Limb (tissue), 2 donors: Measurements from ENCODE around the gene PSD4.

ENCODE experiments used
- DNase-seq, 2 donors: peaks; one replicate each; pipeline ENCODE4 v3.0.0-alpha.2; 2016; ENCODE audit errors: extremely low spot score in 2 of 2

The PSD4 gene

DNA sequence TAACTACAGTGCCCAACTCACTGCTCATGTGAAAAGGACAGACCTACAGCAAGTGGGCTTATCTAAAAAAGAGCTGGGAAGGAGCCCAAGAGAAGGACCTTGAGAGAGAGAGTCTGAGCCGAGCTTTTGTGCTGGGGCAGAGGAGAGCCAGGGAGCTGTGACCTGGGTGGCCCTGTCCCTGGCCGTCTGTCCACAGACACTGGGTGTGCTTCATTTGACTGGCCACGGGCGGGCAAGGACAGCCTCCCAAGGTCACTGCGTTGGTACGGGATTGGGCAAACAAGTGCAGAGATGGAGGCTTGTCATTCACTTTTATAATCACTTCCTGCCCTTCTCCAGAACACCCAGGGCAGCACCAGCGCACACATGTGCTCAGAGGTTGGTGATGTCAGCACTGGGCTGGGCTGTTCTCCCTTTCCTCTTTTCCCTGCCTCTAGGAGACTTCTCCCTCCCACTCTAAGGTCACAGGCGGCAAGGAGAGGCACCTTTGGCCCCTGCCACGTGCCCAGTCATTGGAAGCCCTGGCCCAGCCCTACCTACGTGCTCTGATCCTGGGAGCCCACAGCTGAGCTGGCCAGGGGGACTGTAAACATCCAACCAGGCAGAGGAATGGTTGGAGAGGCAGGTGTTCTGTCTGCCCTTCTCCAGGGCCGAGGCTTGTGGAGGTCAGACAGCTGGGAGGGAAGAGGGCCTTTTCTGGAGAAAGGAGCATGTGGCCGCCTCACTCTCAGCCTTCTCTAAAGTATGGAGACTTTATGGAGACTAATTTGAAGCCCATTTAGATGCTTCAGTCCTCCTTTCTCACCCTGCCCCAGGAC lies 6.4 kb upstream of the PSD4 start:
- DNase-seq, result no peak

DNA sequence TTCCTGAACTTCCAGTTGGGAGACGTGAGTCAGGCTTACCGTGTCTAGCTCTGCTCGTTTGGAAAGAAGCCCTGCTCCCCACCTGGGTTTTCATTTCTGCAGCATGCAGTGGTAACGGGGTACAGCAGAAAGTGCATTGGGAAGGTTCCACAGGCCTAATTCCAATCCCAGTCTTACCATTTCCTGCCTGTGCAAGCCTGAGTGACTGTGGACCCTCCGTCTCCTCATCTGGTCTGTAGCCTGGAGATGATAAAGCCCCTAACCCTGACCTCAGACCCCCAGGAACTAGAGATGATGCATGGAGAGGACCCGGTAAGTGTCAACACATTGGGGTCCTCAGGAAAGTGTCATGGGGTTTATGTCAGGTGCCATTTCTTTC lies 5.8 kb upstream of the PSD4 start:
- DNase-seq, result no peak

DNA sequence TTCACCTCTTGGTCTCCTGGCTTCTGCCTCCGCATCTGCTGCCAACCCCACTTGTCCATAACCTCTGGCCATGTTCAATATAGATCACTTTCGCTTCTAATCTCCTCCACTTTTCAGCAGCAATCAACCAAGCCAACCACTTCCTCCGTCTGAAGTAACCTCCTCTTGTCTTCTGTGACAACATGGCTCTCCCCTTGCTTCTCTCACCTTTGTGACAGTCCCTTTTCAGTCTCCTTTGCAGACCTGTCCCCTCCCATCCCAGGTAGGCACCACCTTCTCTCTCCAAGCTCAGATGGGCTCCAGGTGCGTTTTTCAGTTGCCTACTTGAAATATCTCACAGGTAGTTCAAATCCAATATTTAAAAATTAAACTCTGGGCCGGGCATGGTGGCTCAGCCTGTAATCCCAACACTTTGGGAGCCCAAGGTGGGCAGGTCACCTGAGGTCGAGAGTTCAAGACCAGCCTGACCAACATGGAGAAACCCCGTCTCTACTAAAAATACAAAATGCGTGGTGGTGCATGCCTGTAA lies 4.7 kb upstream of the PSD4 start:
- no peak for DNase-seq

DNA sequence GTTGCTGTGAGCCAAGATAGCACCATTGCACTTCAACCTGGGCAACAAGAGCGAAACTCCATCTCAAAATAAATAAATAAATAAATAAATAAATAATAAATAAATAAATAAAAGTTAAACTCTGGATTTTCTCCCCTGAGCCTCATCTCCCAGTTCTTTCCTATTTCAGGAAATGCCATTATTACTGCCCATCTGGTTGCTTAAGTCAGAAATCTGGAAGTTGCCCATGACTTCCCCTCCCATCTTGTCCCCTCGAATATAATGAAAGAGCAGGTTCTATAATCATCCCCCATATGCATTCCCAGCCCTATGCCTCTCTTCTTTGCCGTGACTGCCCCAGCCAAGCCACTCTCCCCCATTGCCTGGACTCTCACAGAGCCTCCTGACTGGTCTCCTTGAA lies 4.2 kb upstream of the PSD4 start:
- no peak for DNase-seq

DNA sequence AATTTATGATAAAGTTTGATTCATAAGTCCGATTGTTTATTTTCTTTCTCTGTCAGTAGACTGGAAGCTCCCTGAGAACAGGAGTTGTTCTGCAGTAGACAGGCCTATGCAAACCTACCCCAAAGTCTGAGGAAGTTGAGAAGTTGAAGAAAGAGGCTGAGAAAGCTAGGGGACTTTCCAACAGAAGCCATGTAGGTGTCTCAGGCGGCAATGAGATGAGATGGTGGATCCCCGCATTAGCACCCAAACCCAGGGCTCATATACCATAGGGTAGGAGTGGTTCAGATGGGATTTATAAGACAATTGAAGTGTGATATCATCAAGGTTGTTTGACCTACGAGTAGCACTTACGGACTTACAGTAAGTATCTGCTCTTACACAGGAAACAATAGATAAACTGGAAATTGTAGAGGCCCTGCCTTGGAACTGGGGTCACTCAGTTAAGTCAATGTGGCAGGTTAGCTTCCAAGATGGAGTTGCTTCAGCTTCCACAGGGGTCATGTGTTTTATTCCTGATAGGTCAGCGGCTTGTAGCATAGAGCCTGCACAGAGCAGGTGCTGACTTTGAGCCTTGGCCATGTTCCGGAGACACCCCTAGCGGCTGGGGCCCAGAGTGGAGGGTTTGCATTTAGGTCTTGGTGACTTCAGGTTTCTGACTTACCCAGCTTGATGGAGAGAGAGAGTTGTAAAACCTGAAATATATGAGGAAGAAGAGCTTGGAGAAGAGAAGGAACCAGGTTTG lies 2.3 kb upstream of the PSD4 start:
- no peak for DNase-seq

DNA sequence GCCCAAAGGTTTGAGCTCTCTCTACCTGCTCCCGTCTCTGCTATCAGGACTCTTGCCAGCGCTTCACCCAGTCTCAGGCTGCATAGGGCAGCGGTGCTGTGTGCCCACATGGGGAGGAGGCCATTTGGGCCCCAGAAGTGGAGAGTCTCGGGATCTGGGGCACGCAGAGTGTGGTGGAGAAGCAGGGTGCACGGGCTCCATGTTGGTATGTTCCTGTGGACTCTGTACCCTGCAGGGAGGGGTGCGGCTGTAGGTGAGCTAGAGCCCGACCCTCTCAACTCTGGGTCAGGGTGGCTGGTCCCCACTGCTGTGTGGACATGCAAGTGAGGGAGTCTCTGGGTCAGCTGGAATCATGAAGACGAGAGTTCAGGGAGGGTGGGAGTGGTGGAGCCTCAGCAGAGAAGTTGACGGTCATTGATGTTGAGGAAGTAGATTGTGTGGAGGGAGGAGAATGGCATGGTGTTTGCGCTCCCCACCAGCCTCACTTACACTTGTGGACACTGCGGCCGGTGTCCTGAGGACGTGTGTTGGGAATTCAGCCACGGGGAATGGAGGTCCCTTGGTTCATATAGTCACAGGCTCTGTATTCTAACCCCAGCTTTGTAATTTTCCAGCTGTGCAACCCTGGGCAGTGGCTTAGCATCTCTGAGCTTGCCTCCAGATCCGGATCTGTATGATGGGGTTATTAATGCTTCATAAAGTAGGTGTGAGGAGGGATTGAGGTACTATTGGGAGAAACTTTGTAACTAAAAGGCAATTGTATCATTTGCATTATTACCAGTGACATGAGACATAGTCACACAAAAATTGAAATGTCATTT lies 840 bp upstream of the PSD4 start:
- no peak for DNase-seq

DNA sequence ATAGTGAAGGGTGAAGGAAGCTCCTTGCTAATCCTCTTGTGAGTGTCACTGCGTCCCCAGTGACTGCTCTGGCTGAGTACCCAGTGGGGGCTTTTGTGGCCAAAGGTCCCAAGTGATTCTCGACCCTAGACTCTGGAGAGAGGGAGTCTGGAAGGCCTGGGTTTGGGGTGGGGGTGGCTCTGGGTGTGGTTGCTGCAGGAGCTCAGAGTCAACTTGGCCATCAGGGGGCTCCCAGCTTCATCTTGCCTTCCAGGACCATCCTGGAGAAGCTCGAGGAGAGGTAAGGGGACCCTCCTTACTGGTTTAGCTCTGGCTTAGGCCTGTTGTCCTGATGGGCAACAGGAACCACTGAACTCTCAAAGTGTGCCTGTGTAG lies 592 bp downstream of the PSD4 start:
- no peak for DNase-seq

DNA sequence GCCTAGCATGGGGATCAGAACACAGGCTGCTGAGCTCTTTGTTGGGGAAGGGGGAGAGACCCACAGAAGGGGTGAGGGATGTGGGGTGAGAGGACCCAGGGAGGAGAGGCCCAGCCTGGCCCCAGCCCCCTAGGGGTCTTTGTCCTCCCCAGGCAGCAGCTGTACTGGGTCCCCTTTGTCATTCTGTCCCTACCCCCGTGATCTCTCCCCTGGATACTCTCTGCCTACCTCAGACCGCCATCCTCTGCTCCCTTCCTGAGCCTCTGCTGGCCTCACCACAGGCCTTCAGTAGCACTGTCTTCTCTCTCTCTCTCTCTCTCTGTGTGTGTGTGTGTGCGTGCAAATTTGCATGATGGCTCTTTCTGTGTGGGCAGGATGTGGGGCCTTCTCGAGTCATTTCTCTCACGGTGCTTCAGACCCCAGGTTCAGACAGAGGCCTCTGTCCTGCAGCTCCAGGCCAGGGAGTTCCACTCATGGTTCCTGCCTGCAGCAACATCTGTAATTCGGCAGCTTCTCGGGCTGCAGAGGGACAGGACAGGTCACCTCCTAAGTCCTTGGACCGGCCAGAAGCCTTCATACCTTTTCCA lies 1.4 kb downstream of the PSD4 start:
- DNase-seq, result no peak

DNA sequence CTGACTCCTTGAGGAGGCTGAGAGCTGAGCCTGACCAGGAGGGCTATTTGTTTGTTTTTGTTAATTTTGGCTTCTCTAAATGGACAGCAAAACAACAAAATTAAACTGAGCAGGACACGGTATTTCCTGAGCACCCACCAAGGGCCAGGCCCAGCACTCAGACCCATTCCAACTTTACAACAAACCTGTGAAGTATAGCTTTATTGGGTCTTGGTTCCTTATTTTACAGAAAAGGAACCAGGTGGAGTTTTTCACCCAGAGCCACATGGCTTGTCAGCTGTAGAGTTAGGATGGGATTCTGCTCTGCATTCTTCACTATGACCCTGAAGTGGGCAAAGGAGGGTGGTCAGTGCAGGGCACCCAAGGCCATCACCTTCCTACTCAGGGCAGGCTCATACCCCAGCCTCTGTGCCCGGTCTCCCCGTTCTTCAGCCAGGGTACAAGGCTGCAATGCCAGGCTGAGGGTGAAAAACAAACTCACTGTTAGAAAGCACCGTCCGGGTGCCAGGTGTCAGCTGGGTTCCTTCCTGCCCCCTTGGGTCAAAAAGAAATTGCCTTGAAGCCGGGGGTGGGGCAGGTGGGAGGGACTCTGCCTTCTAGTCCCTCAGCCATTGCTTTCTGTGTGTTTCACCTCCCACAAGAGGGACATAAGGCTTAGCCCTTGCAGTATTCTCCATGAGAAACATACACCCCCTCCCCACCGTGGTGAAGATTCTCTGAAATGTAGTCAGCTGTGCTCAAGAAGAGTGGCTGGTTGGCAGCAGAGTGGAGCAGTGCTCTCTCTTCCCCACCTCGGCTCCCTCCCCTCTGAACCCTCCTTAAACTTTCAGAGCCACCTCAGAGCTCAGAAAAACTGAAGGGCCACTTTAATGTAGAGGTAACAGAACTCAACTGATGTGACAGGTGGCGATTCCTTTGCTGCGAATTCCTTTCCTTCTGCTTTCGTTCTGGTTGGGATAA lies 2.2 kb downstream of the PSD4 start:
- no peak for DNase-seq

DNA sequence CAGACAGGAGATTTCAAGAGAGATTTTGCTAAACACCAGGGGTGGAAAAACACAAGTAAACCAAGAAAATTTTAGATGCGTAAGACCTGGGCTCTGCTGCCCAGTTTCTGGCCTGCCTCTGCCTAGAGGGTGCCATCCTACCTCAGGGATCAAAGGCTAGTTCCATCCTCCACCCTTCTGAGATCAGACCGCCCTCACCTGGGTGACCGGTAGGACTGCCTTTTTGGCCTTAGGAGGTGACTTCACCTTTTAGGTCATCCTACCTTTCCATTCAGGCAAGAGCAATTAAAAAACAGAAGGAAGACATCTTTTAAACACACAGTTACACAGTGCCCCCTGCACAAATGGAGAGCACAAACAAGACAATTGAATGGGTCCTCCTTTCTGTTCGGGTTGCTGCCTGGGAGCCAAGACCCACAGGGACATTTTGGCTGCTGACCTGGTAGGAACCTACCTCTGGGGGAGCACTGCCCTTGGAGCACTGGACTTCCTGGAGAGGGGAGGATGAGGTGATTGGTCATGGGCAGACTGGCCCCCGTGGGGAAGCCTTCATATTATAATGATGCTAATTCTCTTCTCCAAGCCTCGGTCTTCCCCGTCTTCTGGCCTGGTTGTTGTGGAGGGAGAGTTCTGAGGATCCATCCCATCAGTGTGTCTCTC lies 3.1 kb downstream of the PSD4 start:
- DNase-seq, result no peak

DNA sequence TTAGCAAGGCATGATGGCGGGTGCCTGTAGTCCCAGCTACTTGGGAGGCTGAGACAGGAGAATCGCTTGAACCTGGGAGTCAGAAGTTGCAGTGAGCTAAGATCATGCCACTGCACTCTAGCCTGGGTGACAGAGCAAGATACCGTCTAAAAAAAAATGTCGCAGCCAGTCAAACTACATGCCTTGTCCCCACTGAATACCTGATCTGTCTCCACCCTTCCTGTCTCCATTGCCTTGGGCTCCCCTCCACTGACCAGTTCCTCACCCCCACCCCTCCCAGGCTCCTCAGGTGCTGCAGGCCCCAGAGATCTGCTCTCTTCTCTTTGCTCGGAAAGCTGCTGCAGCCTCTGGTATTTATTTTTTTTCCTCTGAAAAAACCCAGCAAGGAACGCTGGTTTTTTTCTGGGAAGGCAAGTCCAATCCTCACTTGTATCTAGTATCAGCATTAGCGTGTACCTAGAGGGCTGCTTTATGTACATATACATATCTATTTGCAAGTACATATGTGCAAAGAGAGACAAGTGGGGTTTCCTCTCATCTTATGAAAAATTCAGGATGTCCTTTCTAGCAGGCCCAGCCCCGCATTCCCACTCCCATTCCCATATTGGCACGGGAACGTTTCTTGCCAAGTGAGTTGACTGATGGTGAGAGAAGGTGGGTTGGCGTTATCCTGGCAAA lies 4.4 kb downstream of the PSD4 start:
- no peak for DNase-seq

DNA sequence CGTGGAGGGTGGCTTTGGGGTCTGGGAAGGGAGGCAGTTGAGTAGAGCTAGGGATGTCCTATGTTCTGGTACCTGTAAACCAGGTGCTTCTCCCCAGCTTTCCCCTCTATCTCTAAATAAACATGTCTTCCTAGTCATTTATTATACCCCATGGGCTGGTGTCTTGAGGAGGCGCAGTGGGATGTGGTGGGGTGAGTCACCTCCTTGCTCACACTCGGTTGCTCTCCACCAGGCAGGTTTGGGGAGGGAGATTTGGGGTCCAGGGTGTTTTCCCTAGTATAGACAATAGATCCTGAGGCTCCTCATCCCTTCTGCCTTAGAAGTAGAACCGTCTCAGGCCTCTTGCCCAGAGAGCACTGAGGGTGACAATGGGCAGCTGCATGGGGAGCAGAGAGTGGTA lies 5.1 kb downstream of the PSD4 start:
- no peak for DNase-seq

DNA sequence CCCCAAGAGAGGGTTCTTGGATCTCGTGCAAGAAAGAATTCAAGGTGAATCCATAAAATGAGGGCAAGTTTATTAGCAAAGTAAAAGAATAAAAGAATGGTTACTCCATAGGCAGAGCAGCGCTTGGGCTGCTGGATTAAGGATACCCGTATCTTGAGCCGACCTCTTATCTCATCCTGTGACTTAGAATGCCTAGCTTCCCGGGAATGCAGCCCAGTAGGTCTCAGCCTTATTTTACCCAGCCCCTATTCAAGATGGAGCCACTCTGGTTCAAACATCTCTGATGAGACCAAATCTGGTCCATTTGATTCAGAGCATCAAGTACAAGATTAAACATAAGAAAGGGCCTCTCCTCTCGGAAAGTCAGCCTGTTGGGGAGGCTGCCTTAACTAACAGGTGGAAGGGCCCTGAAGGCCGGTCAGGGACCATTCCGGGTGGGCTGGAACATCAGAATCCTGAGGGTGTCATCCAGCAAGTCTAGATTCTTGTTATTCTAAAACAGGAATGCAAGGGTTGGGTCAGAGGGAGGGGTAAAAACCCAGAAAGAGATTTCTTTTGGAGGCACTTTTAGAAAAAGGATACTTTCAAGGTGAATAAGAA lies 5.8 kb downstream of the PSD4 start:
- DNase-seq, result no peak

DNA sequence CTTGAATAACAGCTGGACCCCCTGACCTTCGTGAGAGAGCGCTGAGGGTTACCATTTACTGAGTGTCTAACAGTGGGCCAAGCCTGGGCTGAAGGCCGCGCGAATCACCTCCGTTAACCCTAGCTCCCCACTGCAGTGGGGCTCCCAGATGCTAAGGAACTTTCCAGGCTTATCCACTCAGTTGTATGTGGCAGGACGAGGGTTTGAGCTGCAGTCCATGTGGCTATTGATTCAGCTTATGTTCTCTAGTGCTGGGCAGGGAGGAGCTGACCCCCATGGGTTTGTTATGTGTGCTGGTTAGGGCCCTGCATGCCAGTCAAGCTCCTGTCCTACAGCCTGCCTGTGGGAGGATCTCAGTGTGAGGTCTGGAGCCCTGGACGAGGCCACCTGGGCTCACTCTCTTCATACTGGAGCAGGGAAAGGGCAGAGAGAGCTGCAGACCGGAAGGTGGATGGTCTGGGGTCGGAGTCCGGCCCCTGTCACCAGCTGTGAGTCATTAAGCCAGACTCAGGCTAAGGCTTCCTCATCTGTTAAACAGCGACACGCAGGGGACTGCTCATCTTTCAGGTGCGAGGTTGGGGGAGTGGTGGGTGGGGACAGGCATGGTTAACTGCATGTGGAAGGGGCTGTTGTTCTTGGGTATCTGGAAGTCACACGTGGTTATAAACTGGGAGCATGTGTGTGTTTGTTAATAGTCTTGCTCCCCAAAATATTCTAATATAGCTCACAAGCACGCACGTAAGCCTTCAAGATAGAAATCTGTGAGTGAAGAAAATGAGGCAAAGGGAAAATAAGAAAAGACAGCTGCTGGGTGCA lies 6.6 kb downstream of the PSD4 start:
- no peak for DNase-seq

DNA sequence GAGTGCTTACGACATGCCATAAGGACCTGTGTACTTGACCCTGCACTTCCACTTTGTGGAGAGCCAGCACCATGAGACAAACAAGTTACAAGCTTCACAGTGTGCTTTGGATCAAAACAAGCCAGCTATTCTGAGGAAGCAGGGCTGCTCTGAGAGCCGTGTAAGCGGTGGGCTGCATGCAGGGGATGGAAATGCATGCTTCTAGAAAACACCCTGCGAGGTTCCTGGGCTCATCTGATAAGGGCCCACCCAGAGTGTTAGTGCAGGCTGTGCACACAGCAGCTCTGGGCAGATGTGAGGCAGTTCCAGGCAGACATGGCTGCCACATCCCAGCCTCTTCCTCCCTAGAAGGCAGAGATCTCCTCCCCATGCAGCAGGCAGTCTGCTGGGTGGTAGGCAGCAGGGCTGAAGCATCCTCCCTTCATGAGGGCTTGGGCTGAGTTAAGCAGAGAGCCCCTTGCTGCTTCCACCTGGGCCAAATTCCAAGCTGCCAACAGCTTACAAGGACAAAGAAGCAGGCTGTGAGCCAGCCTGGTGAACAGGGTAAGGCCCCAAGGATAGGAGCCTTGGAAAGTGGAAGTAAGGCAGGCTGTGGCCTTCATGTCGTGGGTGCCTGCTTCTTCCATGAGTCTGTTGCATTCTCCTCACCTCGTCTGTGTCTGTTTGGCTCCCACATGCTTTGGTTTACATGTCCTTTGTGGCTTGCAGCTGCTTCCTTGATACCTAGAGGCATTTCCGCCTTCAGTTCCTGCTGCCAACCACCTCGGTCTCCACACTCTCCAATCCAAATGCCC lies 7.7 kb downstream of the PSD4 start:
- DNase-seq, result no peak

DNA sequence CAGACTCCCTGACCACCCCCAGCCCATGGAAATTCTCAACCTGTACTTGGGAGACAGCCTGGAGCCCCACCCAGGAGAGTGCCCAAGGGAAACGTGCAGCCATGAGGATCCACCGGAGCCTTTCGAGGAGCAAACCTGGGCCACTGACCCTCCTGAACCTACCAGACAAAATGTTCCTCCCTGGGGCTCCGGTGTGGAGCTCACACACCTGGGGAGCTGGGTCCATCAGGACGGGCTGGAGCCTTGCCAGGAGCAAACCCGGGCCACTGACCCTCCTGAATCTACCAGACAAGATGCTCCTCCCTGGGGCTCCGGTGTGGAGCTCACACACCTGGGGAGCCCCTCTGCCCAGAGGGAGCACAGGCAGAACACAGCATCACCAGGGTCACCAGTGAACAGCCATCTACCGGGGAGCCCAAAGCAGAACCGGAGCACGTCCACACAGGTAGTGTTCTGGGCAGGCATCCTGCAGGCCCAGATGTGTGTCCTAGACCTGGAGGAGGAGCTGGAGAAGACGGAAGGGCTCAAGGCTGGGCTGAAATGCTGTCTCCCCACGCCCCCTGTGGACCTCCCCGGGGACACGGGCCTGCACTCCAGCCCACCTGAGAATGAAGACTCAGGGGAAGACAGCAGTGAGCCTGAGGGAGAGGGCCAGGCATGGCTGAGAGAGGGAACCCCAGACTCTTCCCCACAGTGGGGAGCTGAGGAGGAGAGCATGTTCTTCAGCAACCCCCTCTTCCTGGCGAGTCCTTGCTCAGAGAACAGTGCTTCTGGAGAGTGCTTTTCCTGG lies 8.9 kb downstream of the PSD4 start:
- no peak for DNase-seq

DNA sequence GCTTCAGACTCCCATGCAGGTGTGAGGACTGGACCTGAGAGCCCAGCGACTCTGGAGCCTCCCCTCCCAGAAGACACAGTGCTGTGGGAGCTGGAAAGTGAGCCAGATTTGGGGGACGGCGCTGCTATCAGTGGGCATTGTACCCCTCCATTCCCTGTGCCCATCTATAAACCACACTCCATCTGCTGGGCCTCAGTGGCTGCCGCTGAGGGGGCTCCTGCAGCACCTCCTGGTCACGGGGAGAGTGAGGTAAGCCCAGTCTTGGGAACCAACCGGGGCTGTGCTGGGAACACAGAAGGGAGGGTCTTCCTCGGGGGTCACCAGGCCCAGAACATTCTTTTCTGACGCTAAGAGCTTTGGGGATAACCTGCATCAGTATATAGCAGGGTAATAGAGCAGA lies 9.5 kb downstream of the PSD4 start:
- no peak for DNase-seq
